Colonic mucosa (tissue), 4 donors: ENCODE results near the gene LHFPL6. TPM values are rescaled to one million over a fixed set of nuclear protein-coding genes. Genes with fewer than 3 reads are reported as not detected.
A peak's percentile ranks its signal among the peaks of the same experiment; 100 is the strongest.

Experiments used
- DNase-seq: peaks from one replicate; pipeline ENCODE4 v3.0.0-alpha.2; 2020
- H3K27ac ChIP-seq: fragments of 200-600 bp; one replicate; pipeline ENCODE4 v1.8.0; 2021
- H3K27me3 ChIP-seq: fragments of 200-600 bp; one replicate; pipeline ENCODE4 v1.8.0; 2021
- H3K36me3 ChIP-seq: fragments of 200-600 bp; one replicate; pipeline ENCODE4 v1.8.0; 2021
- H3K4me1 ChIP-seq: fragments of 200-600 bp; one replicate; pipeline ENCODE4 v1.8.0; 2021; ENCODE audit warnings: mild to moderate bottlenecking
- H3K4me3 ChIP-seq: fragments of 200-600 bp; one replicate; pipeline ENCODE4 v1.8.0; 2021
- H3K9ac ChIP-seq, 2 donors: one replicate each; pipeline ENCODE4 v1.7.0; 2013; ENCODE audit warnings: control low read depth in 2 of 2, low read depth in 2 of 2, low read length in 2 of 2
- H3K9me3 ChIP-seq: fragments of 200-600 bp; one replicate; pipeline ENCODE4 v1.8.0; 2021
- CTCF ChIP-seq: fragments of 200-600 bp; IDR thresholded peaks from one replicate; pipeline ENCODE4 v1.8.0; 2022; ENCODE audit warnings: antibody characterized with exemption, mild to moderate bottlenecking
- intact Hi-C: fragments of 100-400 bp; cut with DNase I; formaldehyde crosslinking; loops from one replicate; pipeline ENCODE4 v1.14.1; 2022
- total RNA-seq, 2 donors: library from RNA; stranded (reverse); fragmentation: NEBNext Ultra II Directional in 1 of 2; extraction: Animal tissue kit (Norgen Biotek cat#: 25700) in 1 of 2; gene quantifications; one replicate each; pipeline ENCODE4 v1.2.1, GENCODE V29; 2021
- donor health status: healthy.
- donor health status: DM: no; HTN: no; CAD: no.
- donor health status: DM: no; HTN: no; CAD: no.

Gene LHFPL6
- 10 to 100 TPM in 1 of 2 donors, 1 to 10 TPM in 1; 4.3 to 10.1 TPM for total RNA-seq

- peak within 1 kb of the TSS; percentile 44 to 51 for H3K9ac ChIP-seq
- no peak for TF ChIP-seq CTCF
- intact Hi-C loops, result loop anchor here (10.0 kb wide), 1 partner anchor 188 kb away; no protein-coding TSS in a partner anchor
- H3K4me3 ChIP-seq, result peak within 1 kb of the TSS; percentile 66
- H3K27me3 ChIP-seq, result peaks cover 12% of the 10 kb centered on the region
- H3K9me3 ChIP-seq, result no peaks in the 10 kb centered on the region
- no peaks in the 10 kb centered on the region for H3K4me1 ChIP-seq
- no peaks in the 10 kb centered on the region for H3K36me3 ChIP-seq
- peak within 1 kb of the TSS; percentile 67 for H3K27ac ChIP-seq
- peak; percentile 73 for DNase-seq
These were observed at the start of gene LHFPL6 for GRCh38 chr13:39602614-39603366. LHFPL6 (minus strand) TSS chr13:39603193.

GRCh38 chr13:39646122-39646521 is 43.1 kb upstream of the LHFPL6 start:
- DNase-seq, result no peak
- no peak for TF ChIP-seq CTCF
- no peaks in the 10 kb centered on the region for H3K4me1 ChIP-seq
- no peaks in the 10 kb centered on the region for H3K9me3 ChIP-seq
- intact Hi-C loops, result no loop called here
- H3K9ac ChIP-seq, result no peak overlapping the region
- H3K36me3 ChIP-seq, result no peaks in the 10 kb centered on the region
- H3K27me3 ChIP-seq, result no peaks in the 10 kb centered on the region
- H3K27ac ChIP-seq, result no peak overlapping the region
- H3K4me3 ChIP-seq, result no peak overlapping the region

- H3K27ac ChIP-seq, result no peak overlapping the region
- no peaks in the 10 kb centered on the region for H3K36me3 ChIP-seq
- H3K27me3 ChIP-seq, result no peaks in the 10 kb centered on the region
- no peak overlapping the region for H3K9ac ChIP-seq
- no peak for DNase-seq
- intact Hi-C loops, result no loop called here
- no peaks in the 10 kb centered on the region for H3K9me3 ChIP-seq
- H3K4me3 ChIP-seq, result no peak overlapping the region
- H3K4me1 ChIP-seq, result no peaks in the 10 kb centered on the region
- TF ChIP-seq CTCF, result no peak
These were observed 38.7 kb upstream of the LHFPL6 start for GRCh38 chr13:39641645-39642044.

DNA sequence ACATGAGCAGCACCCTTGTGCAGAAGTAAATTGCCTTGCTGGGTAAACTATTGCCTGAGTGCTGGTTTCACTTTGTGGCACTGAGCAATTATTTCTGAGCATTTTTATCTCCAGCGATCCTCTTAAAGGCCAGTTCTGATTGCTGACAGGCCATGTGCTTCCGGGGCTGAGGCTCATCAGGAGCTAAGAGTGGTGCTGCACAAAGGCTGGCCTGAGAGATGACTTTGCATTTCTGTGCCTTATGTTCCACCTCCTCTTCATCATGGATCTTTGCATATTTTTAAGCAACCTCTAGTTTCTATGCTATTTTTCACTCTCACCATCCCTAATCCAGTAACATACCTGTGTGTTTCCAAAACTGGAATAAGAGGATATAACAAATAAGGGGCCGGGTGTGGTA is 34.9 kb upstream of the LHFPL6 start:
- H3K9me3 ChIP-seq, result no peaks in the 10 kb centered on the region

DNA sequence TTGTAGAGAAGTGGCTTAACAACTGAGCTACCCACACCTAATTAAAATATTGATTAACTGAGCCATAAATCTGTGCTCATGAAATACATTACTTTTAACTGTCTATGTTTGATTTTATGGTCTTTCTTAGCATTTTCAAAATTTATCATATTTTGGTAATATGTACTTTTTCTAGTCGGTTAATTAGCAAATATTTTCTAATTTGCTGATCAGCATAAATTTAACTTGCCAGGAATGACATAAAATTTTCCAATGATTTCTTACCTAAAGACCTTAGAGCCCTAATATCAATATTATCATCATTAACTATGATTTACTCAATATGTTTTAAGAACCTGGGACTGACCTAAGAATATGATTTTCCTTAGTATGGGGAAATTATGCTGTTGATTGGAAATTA is 32.6 kb upstream of the LHFPL6 start:
- no peak for TF ChIP-seq CTCF

More for the DNA sequence above, 34.9 kb upstream of the LHFPL6 start:
- no peak for TF ChIP-seq CTCF
- no peak overlapping the region for H3K27ac ChIP-seq
- H3K9ac ChIP-seq, result no peak overlapping the region
- no peaks in the 10 kb centered on the region for H3K36me3 ChIP-seq
- intact Hi-C loops, result no loop called here
- no peak overlapping the region for H3K4me3 ChIP-seq
- no peaks in the 10 kb centered on the region for H3K27me3 ChIP-seq
- H3K4me1 ChIP-seq, result no peaks in the 10 kb centered on the region
- no peak for DNase-seq

More for the DNA sequence above, 32.6 kb upstream of the LHFPL6 start:
- Histone ChIP-seq H3K4me1 (no peaks in the 10 kb centered on the region), H3K27me3 (no peaks in the 10 kb centered on the region), H3K27ac (no peak overlapping the region), H3K9me3 (no peaks in the 10 kb centered on the region), H3K4me3 (no peak overlapping the region), H3K9ac (no peak overlapping the region), H3K36me3 (no peaks in the 10 kb centered on the region)
- DNase-seq, result no peak
- intact Hi-C loops, result no loop called here
